ENCODE measurements around the gene LCK. TPM values are rescaled to one million over a fixed set of nuclear protein-coding genes. Genes with fewer than 3 reads are reported as not detected.

LCK gene
- total and polyA plus RNA-seq, 2 experiments from 2014 or later: 33.2 to 86.6 TPM

DNA sequence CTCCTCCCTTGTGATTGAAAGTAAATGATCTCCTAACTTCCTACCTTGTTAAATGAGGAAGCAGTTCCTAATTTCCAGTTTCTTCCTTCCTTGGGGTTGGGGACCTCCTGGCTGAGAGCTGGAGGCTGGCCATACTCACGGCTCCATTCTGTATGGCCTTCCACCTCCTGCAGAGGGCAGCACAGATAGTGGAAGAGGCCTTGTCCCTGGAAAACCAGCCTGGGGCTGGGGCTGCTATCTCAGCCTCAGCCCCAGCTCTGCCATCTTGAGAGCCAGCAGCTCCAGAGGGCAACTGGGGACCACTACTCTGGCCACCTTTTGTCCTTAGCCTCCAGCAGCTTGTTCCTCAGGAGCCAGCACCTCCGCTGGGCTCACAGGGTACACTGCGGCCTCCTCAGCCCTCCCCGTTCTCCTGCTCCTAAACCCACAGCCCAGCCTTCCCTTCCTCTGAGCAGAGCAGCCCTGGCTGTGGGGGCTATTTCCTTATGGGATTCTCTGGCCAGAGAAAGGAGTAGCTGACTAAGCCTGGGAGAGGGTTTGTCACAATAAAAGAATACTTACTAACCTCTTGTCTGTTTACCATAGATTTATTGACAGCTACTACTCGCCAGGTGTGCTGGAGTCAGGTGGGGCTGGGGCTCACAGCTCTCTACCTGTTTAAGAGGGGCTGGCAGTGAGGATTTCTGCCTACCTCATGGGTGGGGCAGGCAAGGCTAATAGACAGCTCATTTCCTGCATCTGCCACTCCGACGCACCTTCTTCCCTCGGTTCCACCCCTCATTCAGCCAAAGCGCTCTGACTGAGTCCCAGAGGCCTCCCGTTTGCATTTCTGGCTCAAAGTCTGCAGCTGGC, 35.2 kb upstream of the LCK start:
- H3K36me3 Mint-ChIP-seq (ENCODE audit: low read depth): peaks cover 24% of the 10 kb centered on the region
- no peaks in the 10 kb centered on the region for H3F3A ChIP-seq (replicated peaks; ENCODE audit: low read depth)
- H3K9me3 Mint-ChIP-seq: no peaks in the 10 kb centered on the region
- no peak overlapping the region for H3K4me3 Mint-ChIP-seq
- ATAC-seq: peak; percentile 97
- peaks cover 4% of the 10 kb centered on the region for H3K4me1 Mint-ChIP-seq
- H3K36me3 ChIP-seq (ENCODE audit: insufficient read depth): no peaks in the 10 kb centered on the region
- DNase-seq (ENCODE audit: low spot score): peak; percentile 90
- H3K27me3 ChIP-seq (ENCODE audit: insufficient read depth): no peaks in the 10 kb centered on the region
- H2AFZ ChIP-seq: no peak overlapping the region
- H3K79me2 ChIP-seq (replicated peaks; ENCODE audit: insufficient read depth): peaks cover 6% of the 10 kb centered on the region; the same call in 1 of the 2 replicates
- H3K9me2 ChIP-seq (ENCODE audit: insufficient read depth): no peaks in the 10 kb centered on the region
- H3K27ac Mint-ChIP-seq: no peak overlapping the region
- H4K20me1 ChIP-seq (replicated peaks; ENCODE audit: insufficient read depth): no peaks in the 10 kb centered on the region
- no peak for TF ChIP-seq NANOG (IDR thresholded peaks at IDR 0.05; ENCODE audit: borderline replicate concordance)
- no peak for TF ChIP-seq ZNF114 (CRISPR knock-in tag; IDR thresholded peaks at IDR 0.05)
- no peak for TF ChIP-seq POLR2AphosphoS5 (IDR thresholded peaks at IDR 0.05; ENCODE audit: low read depth)
- TF ChIP-seq, protein P1, sequence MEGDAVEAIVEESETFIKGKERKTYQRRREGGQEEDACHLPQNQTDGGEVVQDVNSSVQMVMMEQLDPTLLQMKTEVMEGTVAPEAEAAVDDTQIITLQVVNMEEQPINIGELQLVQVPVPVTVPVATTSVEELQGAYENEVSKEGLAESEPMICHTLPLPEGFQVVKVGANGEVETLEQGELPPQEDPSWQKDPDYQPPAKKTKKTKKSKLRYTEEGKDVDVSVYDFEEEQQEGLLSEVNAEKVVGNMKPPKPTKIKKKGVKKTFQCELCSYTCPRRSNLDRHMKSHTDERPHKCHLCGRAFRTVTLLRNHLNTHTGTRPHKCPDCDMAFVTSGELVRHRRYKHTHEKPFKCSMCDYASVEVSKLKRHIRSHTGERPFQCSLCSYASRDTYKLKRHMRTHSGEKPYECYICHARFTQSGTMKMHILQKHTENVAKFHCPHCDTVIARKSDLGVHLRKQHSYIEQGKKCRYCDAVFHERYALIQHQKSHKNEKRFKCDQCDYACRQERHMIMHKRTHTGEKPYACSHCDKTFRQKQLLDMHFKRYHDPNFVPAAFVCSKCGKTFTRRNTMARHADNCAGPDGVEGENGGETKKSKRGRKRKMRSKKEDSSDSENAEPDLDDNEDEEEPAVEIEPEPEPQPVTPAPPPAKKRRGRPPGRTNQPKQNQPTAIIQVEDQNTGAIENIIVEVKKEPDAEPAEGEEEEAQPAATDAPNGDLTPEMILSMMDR (conservative IDR thresholded peaks at IDR 0.05; ENCODE audit: low read depth in 2 of 2): peak; percentile 83 to 92
- no peak overlapping the region for H3K4me3 ChIP-seq
- peak overlapping the region; percentile 53; the same call in 1 of the 2 replicates for H3K27ac ChIP-seq (ENCODE audit: low read depth)
- H3K27me3 Mint-ChIP-seq (ENCODE audit: insufficient read depth, low read depth, poor library complexity): peaks cover 9% of the 10 kb centered on the region
- no peak overlapping the region for H3K4me2 ChIP-seq
- H3K4me1 ChIP-seq (ENCODE audit: insufficient read depth): peaks cover 4% of the 10 kb centered on the region; the same call in 1 of the 2 replicates

DNA sequence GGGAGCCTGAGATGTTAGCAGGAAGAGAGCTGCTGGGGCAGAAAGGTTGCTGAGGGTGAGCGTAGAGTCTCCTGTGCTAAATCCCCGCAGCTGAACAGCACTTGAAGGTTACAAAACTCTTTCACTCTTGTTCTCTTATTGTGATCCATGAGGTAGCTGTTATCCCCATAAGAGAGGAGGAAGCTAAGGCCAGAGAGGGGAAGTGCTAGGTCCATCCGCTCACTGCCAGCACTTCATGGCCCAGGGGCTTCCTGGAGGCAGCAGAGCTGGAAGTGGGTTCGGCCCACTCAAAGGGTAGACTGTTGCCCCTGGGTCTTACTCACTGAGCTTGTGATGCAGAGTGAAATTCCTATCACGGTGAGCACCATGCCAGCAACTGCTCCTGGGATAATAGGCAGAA, 34.5 kb upstream of the LCK start:
- no peak overlapping the region for H2AFZ ChIP-seq
- peaks cover 10% of the 10 kb centered on the region for H3K4me1 ChIP-seq (ENCODE audit: insufficient read depth)
- H3K36me3 Mint-ChIP-seq (ENCODE audit: low read depth): peaks cover 24% of the 10 kb centered on the region
- peaks cover 9% of the 10 kb centered on the region for H3K27me3 Mint-ChIP-seq (ENCODE audit: insufficient read depth, low read depth, poor library complexity)
- H3K79me2 ChIP-seq (replicated peaks; ENCODE audit: insufficient read depth): peaks cover 6% of the 10 kb centered on the region; the same call in 1 of the 2 replicates
- H3K9me2 ChIP-seq (ENCODE audit: insufficient read depth): no peaks in the 10 kb centered on the region
- no peak for DNase-seq (ENCODE audit: low spot score)
- H3K4me3 ChIP-seq: no peak overlapping the region
- H3K27ac ChIP-seq (ENCODE audit: low read depth): no peak overlapping the region
- no peak overlapping the region for H3K4me2 ChIP-seq
- no peaks in the 10 kb centered on the region for H3K27me3 ChIP-seq (ENCODE audit: insufficient read depth)
- no peak overlapping the region for H3K4me3 Mint-ChIP-seq
- TF ChIP-seq NANOG (IDR thresholded peaks at IDR 0.05; ENCODE audit: borderline replicate concordance): no peak
- TF ChIP-seq EZH2 (IDR thresholded peaks at IDR 0.05; ENCODE audit: low read depth, unreplicated experiment): no peak
- TF ChIP-seq POLR2AphosphoS5 (IDR thresholded peaks at IDR 0.05; ENCODE audit: low read depth): no peak
- TF ChIP-seq STAT1 (IDR thresholded peaks at IDR 0.05; ENCODE audit: unreplicated experiment): no peak
- TF ChIP-seq CREB1 (CRISPR knock-in tag; IDR thresholded peaks at IDR 0.05; ENCODE audit: low read depth): no peak
- TF ChIP-seq, protein P2, sequence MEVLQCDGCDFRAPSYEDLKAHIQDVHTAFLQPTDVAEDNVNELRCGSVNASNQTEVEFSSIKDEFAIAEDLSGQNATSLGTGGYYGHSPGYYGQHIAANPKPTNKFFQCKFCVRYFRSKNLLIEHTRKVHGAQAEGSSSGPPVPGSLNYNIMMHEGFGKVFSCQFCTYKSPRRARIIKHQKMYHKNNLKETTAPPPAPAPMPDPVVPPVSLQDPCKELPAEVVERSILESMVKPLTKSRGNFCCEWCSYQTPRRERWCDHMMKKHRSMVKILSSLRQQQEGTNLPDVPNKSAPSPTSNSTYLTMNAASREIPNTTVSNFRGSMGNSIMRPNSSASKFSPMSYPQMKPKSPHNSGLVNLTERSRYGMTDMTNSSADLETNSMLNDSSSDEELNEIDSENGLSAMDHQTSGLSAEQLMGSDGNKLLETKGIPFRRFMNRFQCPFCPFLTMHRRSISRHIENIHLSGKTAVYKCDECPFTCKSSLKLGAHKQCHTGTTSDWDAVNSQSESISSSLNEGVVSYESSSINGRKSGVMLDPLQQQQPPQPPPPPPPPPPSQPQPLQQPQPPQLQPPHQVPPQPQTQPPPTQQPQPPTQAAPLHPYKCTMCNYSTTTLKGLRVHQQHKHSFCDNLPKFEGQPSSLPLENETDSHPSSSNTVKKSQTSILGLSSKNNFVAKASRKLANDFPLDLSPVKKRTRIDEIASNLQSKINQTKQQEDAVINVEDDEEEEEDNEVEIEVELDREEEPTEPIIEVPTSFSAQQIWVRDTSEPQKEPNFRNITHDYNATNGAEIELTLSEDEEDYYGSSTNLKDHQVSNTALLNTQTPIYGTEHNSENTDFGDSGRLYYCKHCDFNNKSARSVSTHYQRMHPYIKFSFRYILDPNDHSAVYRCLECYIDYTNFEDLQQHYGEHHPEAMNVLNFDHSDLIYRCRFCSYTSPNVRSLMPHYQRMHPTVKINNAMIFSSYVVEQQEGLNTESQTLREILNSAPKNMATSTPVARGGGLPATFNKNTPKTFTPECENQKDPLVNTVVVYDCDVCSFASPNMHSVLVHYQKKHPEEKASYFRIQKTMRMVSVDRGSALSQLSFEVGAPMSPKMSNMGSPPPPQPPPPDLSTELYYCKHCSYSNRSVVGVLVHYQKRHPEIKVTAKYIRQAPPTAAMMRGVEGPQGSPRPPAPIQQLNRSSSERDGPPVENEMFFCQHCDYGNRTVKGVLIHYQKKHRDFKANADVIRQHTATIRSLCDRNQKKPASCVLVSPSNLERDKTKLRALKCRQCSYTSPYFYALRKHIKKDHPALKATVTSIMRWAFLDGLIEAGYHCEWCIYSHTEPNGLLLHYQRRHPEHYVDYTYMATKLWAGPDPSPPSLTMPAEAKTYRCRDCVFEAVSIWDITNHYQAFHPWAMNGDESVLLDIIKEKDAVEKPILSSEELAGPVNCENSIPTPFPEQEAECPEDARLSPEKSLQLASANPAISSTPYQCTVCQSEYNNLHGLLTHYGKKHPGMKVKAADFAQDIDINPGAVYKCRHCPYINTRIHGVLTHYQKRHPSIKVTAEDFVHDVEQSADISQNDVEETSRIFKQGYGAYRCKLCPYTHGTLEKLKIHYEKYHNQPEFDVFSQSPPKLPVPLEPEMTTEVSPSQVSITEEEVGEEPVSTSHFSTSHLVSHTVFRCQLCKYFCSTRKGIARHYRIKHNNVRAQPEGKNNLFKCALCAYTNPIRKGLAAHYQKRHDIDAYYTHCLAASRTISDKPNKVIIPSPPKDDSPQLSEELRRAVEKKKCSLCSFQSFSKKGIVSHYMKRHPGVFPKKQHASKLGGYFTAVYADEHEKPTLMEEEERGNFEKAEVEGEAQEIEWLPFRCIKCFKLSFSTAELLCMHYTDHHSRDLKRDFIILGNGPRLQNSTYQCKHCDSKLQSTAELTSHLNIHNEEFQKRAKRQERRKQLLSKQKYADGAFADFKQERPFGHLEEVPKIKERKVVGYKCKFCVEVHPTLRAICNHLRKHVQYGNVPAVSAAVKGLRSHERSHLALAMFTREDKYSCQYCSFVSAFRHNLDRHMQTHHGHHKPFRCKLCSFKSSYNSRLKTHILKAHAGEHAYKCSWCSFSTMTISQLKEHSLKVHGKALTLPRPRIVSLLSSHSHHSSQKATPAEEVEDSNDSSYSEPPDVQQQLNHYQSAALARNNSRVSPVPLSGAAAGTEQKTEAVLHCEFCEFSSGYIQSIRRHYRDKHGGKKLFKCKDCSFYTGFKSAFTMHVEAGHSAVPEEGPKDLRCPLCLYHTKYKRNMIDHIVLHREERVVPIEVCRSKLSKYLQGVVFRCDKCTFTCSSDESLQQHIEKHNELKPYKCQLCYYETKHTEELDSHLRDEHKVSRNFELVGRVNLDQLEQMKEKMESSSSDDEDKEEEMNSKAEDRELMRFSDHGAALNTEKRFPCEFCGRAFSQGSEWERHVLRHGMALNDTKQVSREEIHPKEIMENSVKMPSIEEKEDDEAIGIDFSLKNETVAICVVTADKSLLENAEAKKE (CRISPR knock-in tag; IDR thresholded peaks at IDR 0.05): no peak
- TF ChIP-seq, protein P3, sequence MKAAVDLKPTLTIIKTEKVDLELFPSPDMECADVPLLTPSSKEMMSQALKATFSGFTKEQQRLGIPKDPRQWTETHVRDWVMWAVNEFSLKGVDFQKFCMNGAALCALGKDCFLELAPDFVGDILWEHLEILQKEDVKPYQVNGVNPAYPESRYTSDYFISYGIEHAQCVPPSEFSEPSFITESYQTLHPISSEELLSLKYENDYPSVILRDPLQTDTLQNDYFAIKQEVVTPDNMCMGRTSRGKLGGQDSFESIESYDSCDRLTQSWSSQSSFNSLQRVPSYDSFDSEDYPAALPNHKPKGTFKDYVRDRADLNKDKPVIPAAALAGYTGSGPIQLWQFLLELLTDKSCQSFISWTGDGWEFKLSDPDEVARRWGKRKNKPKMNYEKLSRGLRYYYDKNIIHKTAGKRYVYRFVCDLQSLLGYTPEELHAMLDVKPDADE (IDR thresholded peaks at IDR 0.05): no peak
- H3K9me3 Mint-ChIP-seq: no peaks in the 10 kb centered on the region
- no peaks in the 10 kb centered on the region for H4K20me1 ChIP-seq (replicated peaks; ENCODE audit: insufficient read depth)
- H3K4me1 Mint-ChIP-seq: peaks cover 11% of the 10 kb centered on the region
- no peak for ATAC-seq
- H3F3A ChIP-seq (replicated peaks; ENCODE audit: low read depth): no peaks in the 10 kb centered on the region
- H3K27ac Mint-ChIP-seq: no peak overlapping the region
- H3K36me3 ChIP-seq (ENCODE audit: insufficient read depth): no peaks in the 10 kb centered on the region

Measured in GM23338 (cell line).